ENCODE measurements around the gene CDCA8. TPM values are rescaled to one million over a fixed set of nuclear protein-coding genes. Genes with fewer than 3 reads are reported as not detected.
"Not testable (repeated sequence)": the region's sequence is repeated elsewhere in the genome, so short reads cannot be mapped to it uniquely, and the experiment has no call there.

The CDCA8 gene
- total RNA-seq, 1 experiment from 2014 or later = 57.9 TPM

- Histone ChIP-seq H3K4me2 (no peak overlapping the region), H3K4me3 (no peak overlapping the region), H3K79me2 (ENCODE audit: low read depth) (peaks cover 24% of the 10 kb centered on the region), H4K20me1 (ENCODE audit: insufficient read depth) (0 out of 2 replicates have a peak, but pooled peaks cover 4% of the 10 kb centered on the region), H2AFZ (no peak overlapping the region), H3K36me3 (ENCODE audit: low read depth) (peaks cover 10% of the 10 kb centered on the region; the same call in 1 of the 2 replicates), H3K27me3 (ENCODE audit: insufficient read depth, low read depth) (no peaks in the 10 kb centered on the region), H3K27ac (no peak overlapping the region), H3F3A (ENCODE audit: insufficient read depth, low read depth) (peaks cover 17% of the 10 kb centered on the region), H3K9me3 (ENCODE audit: insufficient read depth, low read depth) (no peaks in the 10 kb centered on the region), H3K4me1 (replicated peaks; ENCODE audit: insufficient read depth) (peaks cover 8% of the 10 kb centered on the region), H3K9me2 (ENCODE audit: insufficient read depth) (no peaks in the 10 kb centered on the region)
- TF ChIP-seq EZH2 (IDR thresholded peaks at IDR 0.05; ENCODE audit: low read depth) = no peak
- no peak for TF ChIP-seq CTCF (conservative IDR thresholded peaks at IDR 0.05)
- no peak for DNase-seq
- no TSS peak for BruUV-seq (replicated peaks)
- intact Hi-C loops (cut with micrococcal nuclease; ENCODE audit: unreplicated experiment) = no loop called here
- CTCF ChIA-PET = no interaction called here
- POLR2A ChIA-PET (ENCODE audit: unreplicated experiment) = no interaction called here
Measured at GRCh38 chr1:37685722-37686121, 6.6 kb upstream of the CDCA8 start.

DNA sequence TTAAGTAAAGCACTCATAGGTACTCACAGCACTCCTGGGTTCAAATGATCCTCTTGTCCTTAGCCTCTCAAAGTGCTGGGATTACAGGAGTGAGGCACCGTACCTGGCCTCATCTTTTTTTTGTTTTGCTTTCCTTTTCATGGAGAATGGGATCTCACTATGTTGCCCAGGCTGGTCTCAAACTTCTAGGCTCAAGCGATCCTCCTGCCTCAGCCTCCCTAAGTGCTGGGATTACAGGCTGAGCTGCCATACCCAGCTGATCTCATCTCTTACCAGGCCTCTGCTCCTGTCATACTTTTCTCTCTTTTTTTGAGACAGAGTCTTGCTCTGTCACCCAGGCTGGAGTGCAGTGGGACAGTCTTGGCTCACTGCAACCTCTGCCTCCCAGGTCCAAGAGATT, 4.6 kb upstream of the CDCA8 start:
- H3K36me3 ChIP-seq (ENCODE audit: low read depth) = not testable (repeated sequence)

DNA sequence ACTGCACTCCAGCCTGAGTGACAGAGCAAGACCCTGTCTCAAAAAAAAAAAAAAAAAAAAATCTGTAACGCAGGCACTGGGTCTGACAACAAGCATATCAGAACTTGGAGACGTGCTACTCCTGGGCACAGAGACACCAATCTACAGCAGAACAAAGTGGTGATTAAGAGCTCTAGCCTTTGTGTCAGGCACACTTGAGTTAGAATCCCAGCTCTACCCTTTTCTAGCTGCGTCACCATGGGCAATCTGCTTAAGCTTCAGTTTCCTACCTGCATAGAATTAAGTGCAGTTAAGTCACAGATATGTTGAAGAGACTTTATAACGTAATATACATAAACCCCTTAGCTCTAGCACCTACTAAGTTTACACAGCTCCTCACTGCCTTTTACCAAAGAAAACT, 3.4 kb upstream of the CDCA8 start:
- Histone ChIP-seq H3K4me2 (peak overlapping the region; percentile 95), H3K9me2 (ENCODE audit: insufficient read depth) (no peaks in the 10 kb centered on the region), H3K27ac (no peak overlapping the region), H3K4me1 (replicated peaks; ENCODE audit: insufficient read depth) (peaks cover 21% of the 10 kb centered on the region), H3K79me2 (ENCODE audit: low read depth) (peaks cover 44% of the 10 kb centered on the region), H2AFZ (no peak overlapping the region), H3K4me3 (peak overlapping the region; percentile 89), H3K9me3 (ENCODE audit: insufficient read depth, low read depth) (no peaks in the 10 kb centered on the region), H4K20me1 (ENCODE audit: insufficient read depth) (no peaks in the 10 kb centered on the region), H3K27me3 (ENCODE audit: insufficient read depth, low read depth) (no peaks in the 10 kb centered on the region), H3K36me3 (ENCODE audit: low read depth) (no peaks in the 10 kb centered on the region), H3F3A (ENCODE audit: insufficient read depth, low read depth) (peaks cover 5% of the 10 kb centered on the region; the same call in 1 of the 2 replicates)
- ChIA-PET CTCF (interaction anchor here (0.9 kb wide), 1 partner anchor 65 kb away, joined by 3 read pairs; no protein-coding TSS in a partner anchor), POLR2A (ENCODE audit: unreplicated experiment) (interaction anchor here (0.5 to 0.6 kb wide), 3 partner anchors 115 to 226 kb away, joined by 3 to 7 read pairs (median 4); no protein-coding TSS in a partner anchor)
- TF ChIP-seq CTCF (conservative IDR thresholded peaks at IDR 0.05) (no peak), EZH2 (IDR thresholded peaks at IDR 0.05; ENCODE audit: low read depth) (no peak)
- no peak for DNase-seq
- no TSS peak for BruUV-seq (replicated peaks)
- intact Hi-C loops (cut with micrococcal nuclease; ENCODE audit: unreplicated experiment) = loop anchor here (1.0 kb wide), 1 partner anchor 218 kb away; no protein-coding TSS in a partner anchor

More for the DNA sequence above, 4.6 kb upstream of the CDCA8 start:
- H3K9me2 ChIP-seq (ENCODE audit: insufficient read depth); H3K4me3 ChIP-seq; intact Hi-C loops (cut with micrococcal nuclease; ENCODE audit: unreplicated experiment); H2AFZ ChIP-seq; H3K9me3 ChIP-seq (ENCODE audit: insufficient read depth, low read depth); H3K4me2 ChIP-seq; DNase-seq; H3K27me3 ChIP-seq (ENCODE audit: insufficient read depth, low read depth); POLR2A ChIA-PET (ENCODE audit: unreplicated experiment); H4K20me1 ChIP-seq (ENCODE audit: insufficient read depth); H3K27ac ChIP-seq; BruUV-seq (replicated peaks): not testable (repeated sequence)
- CTCF ChIA-PET = interaction anchor here (0.7 kb wide), 1 partner anchor 1344 kb away, joined by 4 read pairs; no protein-coding TSS in a partner anchor
- peaks cover 15% of the 10 kb centered on the region for H3F3A ChIP-seq (ENCODE audit: insufficient read depth, low read depth)
- peaks cover 34% of the 10 kb centered on the region for H3K79me2 ChIP-seq (ENCODE audit: low read depth)
- H3K4me1 ChIP-seq (replicated peaks; ENCODE audit: insufficient read depth) = peaks cover 13% of the 10 kb centered on the region

All from PC-9 (cell line).